ENCODE data around the gene OR13J1.

GRCh38 chr9:35918780-35919179 lies 48.6 kb upstream of the OR13J1 start:
- TF ChIP-seq CTCF (IDR thresholded peaks at IDR 0.05) (no peak), MYC (IDR thresholded peaks at IDR 0.05; ENCODE audit: borderline replicate concordance, low read length) (no peak), ZSCAN20 (CRISPR knock-in tag; IDR thresholded peaks at IDR 0.05) (no peak)

All from A549 (cell line).